GM13976 (cell line): ENCODE results near the gene ZNF853.
A peak's percentile ranks its signal among the peaks of the same experiment; 100 is the strongest.
"Not testable (repeated sequence)": the region's sequence is repeated elsewhere in the genome, so short reads cannot be mapped to it uniquely, and the experiment has no call there.

Experiments used
- DNase-seq: peaks from one replicate; pipeline ENCODE4 v3.0.0; 2012; ENCODE audit warnings: low spot score
- CTCF ChIP-seq: IDR thresholded peaks from 2 replicates; pipeline ENCODE4 v1.5.1; 2012; ENCODE audit warnings: borderline replicate concordance, mild to moderate bottlenecking; ENCODE audit not compliant: insufficient read depth; ENCODE audit errors: extremely low read depth, missing control alignments, control extremely low read depth
- in situ Hi-C: fragments of 300-500 bp; cut with MboI; formaldehyde crosslinking; loops from one replicate; pipeline ENCODE4 v1.12.0; 2022; ENCODE audit warnings: low sequenced_read_pairs, mixed read lengths, inconsistent platforms; ENCODE audit not compliant: unreplicated experiment

ZNF853 gene

GRCh38 chr7:6577369-6578113, 37.9 kb upstream of the ZNF853 start, which contains the start of gene ZDHHC4:
Gene ZDHHC4 (plus strand): TSS chr7:6577454. CDS start chr7:6580562, 3,108 bp downstream.
- TF ChIP-seq CTCF, result no peak
- DNase-seq, result peak; percentile 99
- in situ Hi-C loops, result no loop called here

GRCh38 chr7:6578114-6579084, 37.0 kb upstream of the ZNF853 start:
- no peak for DNase-seq
- no peak for TF ChIP-seq CTCF
- in situ Hi-C loops, result no loop called here

- TF ChIP-seq CTCF, result no peak
- DNase-seq, result no peak
- in situ Hi-C loops, result no loop called here
These were observed 36.0 kb upstream of the ZNF853 start for GRCh38 chr7:6579446-6579845.

GRCh38 chr7:6585746-6586432, 29.5 kb upstream of the ZNF853 start:
- in situ Hi-C loops, DNase-seq: not testable (repeated sequence)

- no peak for TF ChIP-seq CTCF
- no peak for DNase-seq
- in situ Hi-C loops, result no loop called here
These were observed 26.8 kb upstream of the ZNF853 start for GRCh38 chr7:6588566-6588965.

GRCh38 chr7:6589151-6589828, 26.1 kb upstream of the ZNF853 start:
- no peak for DNase-seq

More at GRCh38 chr7:6589151-6589828, 26.1 kb upstream of the ZNF853 start:
- no peak for TF ChIP-seq CTCF
- in situ Hi-C loops, result no loop called here
